HEK293 (cell line): ENCODE data around the gene CPNE5.

Experiments
- CTCF ChIA-PET: fragments of 350-600 bp; formaldehyde crosslinking; extraction: SDS; loops from one replicate; lab custom pipeline; 2021; ENCODE audit warnings: antibody characterized with exemption; lab: Yijun Ruan, JAX
- POLR2A ChIA-PET: fragments of 300-600 bp; formaldehyde crosslinking; extraction: SDS; loops from one replicate; lab custom pipeline; 2020; ENCODE audit warnings: antibody characterized with exemption, inconsistent platforms; lab: Yijun Ruan, JAX
- H3K27ac ChIP-seq: fragments of 200-500 bp; sonication (Bioruptor generic); 2 replicates; pipeline ENCODE4 v1.5.1; 2014; ENCODE audit warnings: low read depth, low read length, control low read depth, inconsistent platforms; ENCODE audit errors: extremely low read depth
- H3K36me3 ChIP-seq, 2 experiments: fragments of 200-500 bp in 1 of 2; sonication (Bioruptor generic) in 1 of 2; 1 replicate in 1 of 2; 2 replicates in 1 of 2; pipeline ENCODE4 v1.5.1; 2014 to 2017; ENCODE audit warnings: inconsistent platforms in 2 of 2, low read length in 2 of 2; ENCODE audit not compliant: control insufficient read depth in 2 of 2, insufficient read depth in 1 of 2
- H3K4me1 ChIP-seq: fragments of 200-500 bp; sonication (Bioruptor generic); 2 replicates; pipeline ENCODE4 v1.5.1; 2014; ENCODE audit warnings: mild to moderate bottlenecking, low read length, inconsistent platforms; ENCODE audit not compliant: control insufficient read depth, insufficient read depth
- H3K4me3 ChIP-seq: 2 replicates; pipeline ENCODE4 v1.5.1; 2011; ENCODE audit warnings: low read depth, mild to moderate bottlenecking, control low read depth, low read length, moderate library complexity
- H3K9me3 ChIP-seq: fragments of 200-500 bp; sonication (Bioruptor generic); 2 replicates; pipeline ENCODE4 v1.5.1; 2014; ENCODE audit warnings: low read depth, low read length, inconsistent platforms; ENCODE audit not compliant: control insufficient read depth, insufficient read depth
- BCL11B ChIP-seq: fragments of 450-650 bp; formaldehyde crosslinking; IDR thresholded peaks from 2 replicates; pipeline ENCODE4 v1.5.1; 2016; ENCODE audit warnings: low read depth, missing biosample characterization, missing genetic modification characterization
- GLI4 ChIP-seq: fragments of 450-650 bp; formaldehyde crosslinking; IDR thresholded peaks from 2 replicates; pipeline ENCODE4 v1.5.1; 2016; ENCODE audit warnings: missing biosample characterization, missing genetic modification characterization
- INSM2 ChIP-seq: fragments of 450-650 bp; formaldehyde crosslinking; IDR thresholded peaks from 2 replicates; pipeline ENCODE4 v1.5.1; 2016; ENCODE audit warnings: missing biosample characterization, missing genetic modification characterization
- PBX3 ChIP-seq: sonication (generic); formaldehyde crosslinking; IDR thresholded peaks from 2 replicates; pipeline ENCODE4 v1.8.1; 2022; ENCODE audit warnings: mild to moderate bottlenecking, moderate library complexity, missing genetic modification reagents
- PRDM10 ChIP-seq: fragments of 450-650 bp; formaldehyde crosslinking; IDR thresholded peaks from 2 replicates; pipeline ENCODE4 v1.5.1; 2016; ENCODE audit warnings: missing biosample characterization, missing genetic modification characterization
- YY2 ChIP-seq: fragments of 450-650 bp; formaldehyde crosslinking; IDR thresholded peaks from 2 replicates; pipeline ENCODE4 v1.5.1; 2016; ENCODE audit warnings: missing biosample characterization, missing genetic modification characterization
- ZBTB20 ChIP-seq: fragments of 450-650 bp; formaldehyde crosslinking; IDR thresholded peaks from 2 replicates; pipeline ENCODE4 v1.5.1; 2016; ENCODE audit warnings: missing biosample characterization, missing genetic modification characterization
- ZFP3 ChIP-seq: fragments of 450-650 bp; formaldehyde crosslinking; IDR thresholded peaks from 2 replicates; pipeline ENCODE4 v1.5.1; 2016; ENCODE audit warnings: low read depth, missing biosample characterization, missing genetic modification characterization
- ZNF155 ChIP-seq: fragments of 450-650 bp; formaldehyde crosslinking; IDR thresholded peaks from 2 replicates; pipeline ENCODE4 v1.5.1; 2016; ENCODE audit warnings: missing biosample characterization, missing genetic modification characterization
- ZNF266 ChIP-seq: fragments of 450-650 bp; formaldehyde crosslinking; IDR thresholded peaks from 2 replicates; pipeline ENCODE4 v1.5.1; 2016; ENCODE audit warnings: missing biosample characterization, missing genetic modification characterization, low read depth
- ZNF280D ChIP-seq: fragments of 450-650 bp; formaldehyde crosslinking; IDR thresholded peaks from 2 replicates; pipeline ENCODE4 v1.5.1; 2016; ENCODE audit warnings: missing biosample characterization, missing genetic modification characterization
- ZNF341 ChIP-seq: fragments of 450-650 bp; formaldehyde crosslinking; IDR thresholded peaks from 2 replicates; pipeline ENCODE4; 2016; ENCODE audit warnings: low read depth, missing biosample characterization, missing genetic modification characterization
- ZNF48 ChIP-seq: fragments of 450-650 bp; formaldehyde crosslinking; IDR thresholded peaks from 2 replicates; pipeline ENCODE4 v1.5.1; 2016; ENCODE audit warnings: missing biosample characterization, missing genetic modification characterization
- ZNF501 ChIP-seq: fragments of 450-650 bp; formaldehyde crosslinking; IDR thresholded peaks from 2 replicates; pipeline ENCODE4 v1.5.1; 2016; ENCODE audit warnings: missing biosample characterization, missing genetic modification characterization
- ZNF514 ChIP-seq: fragments of 450-650 bp; formaldehyde crosslinking; IDR thresholded peaks from 2 replicates; pipeline ENCODE4 v1.5.1; 2016; ENCODE audit warnings: missing biosample characterization, missing genetic modification characterization
- ZNF544 ChIP-seq: fragments of 450-650 bp; formaldehyde crosslinking; IDR thresholded peaks from 2 replicates; pipeline ENCODE4 v1.5.0; 2017; ENCODE audit warnings: missing biosample characterization, missing genetic modification characterization
- ZNF561 ChIP-seq: fragments of 450-650 bp; IDR thresholded peaks from 2 replicates; pipeline ENCODE4 v1.5.1; 2018; ENCODE audit warnings: missing biosample characterization, missing genetic modification characterization, borderline replicate concordance
- ZNF692 ChIP-seq: fragments of 450-650 bp; formaldehyde crosslinking; IDR thresholded peaks from 2 replicates; pipeline ENCODE4 v1.5.1; 2016; ENCODE audit warnings: missing biosample characterization, missing genetic modification characterization
- ZNF707 ChIP-seq: fragments of 450-650 bp; formaldehyde crosslinking; IDR thresholded peaks from 2 replicates; pipeline ENCODE4 v1.5.1; 2016; ENCODE audit warnings: missing biosample characterization, missing genetic modification characterization

The CPNE5 gene

GRCh38 chr6:36797653-36798052, 41.6 kb downstream of the CPNE5 start (continued):
- TF ChIP-seq ZFP3 (tag by site-specific recombination): no peak
- TF ChIP-seq BCL11B (tag by site-specific recombination): no peak
- TF ChIP-seq ZNF501 (tag by site-specific recombination): no peak
- no peak for TF ChIP-seq ZNF692
- no peak for TF ChIP-seq INSM2 (tag by site-specific recombination)
- no peak for TF ChIP-seq ZNF341 (tag by site-specific recombination)
- TF ChIP-seq ZNF707: no peak
- TF ChIP-seq ZNF266: no peak
- TF ChIP-seq PRDM10 (tag by site-specific recombination): no peak
- no peak for TF ChIP-seq ZNF280D (tag by site-specific recombination)
- TF ChIP-seq, all 188 proteins: peak for 0

GRCh38 chr6:36797055-36797454, 42.2 kb downstream of the CPNE5 start:
- TF ChIP-seq ZNF544 (tag by site-specific recombination) (no peak), PBX3 (no peak)
- ChIA-PET POLR2A (no interaction called here), CTCF (interaction anchor here (1.4 kb wide), 1 partner anchor 31 kb away, joined by 9 read pairs; no protein-coding TSS in a partner anchor)
- Histone ChIP-seq H3K9me3 (no peaks in the 10 kb centered on the region), H3K36me3 (no peaks in the 10 kb centered on the region), H3K4me1 (no peaks in the 10 kb centered on the region), H3K4me3 (no peak overlapping the region), H3K27ac (no peak overlapping the region)

- POLR2A ChIA-PET: no interaction called here
- no peak for TF ChIP-seq PRDM10 (tag by site-specific recombination)
- TF ChIP-seq ZNF561 (tag by site-specific recombination): no peak
- no peak for TF ChIP-seq ZNF48
- no peak for TF ChIP-seq ZNF341 (tag by site-specific recombination)
- no peak for TF ChIP-seq GLI4 (tag by site-specific recombination)
- no peak for TF ChIP-seq ZBTB20
- TF ChIP-seq YY2 (tag by site-specific recombination): no peak
- no peak for TF ChIP-seq ZNF155 (tag by site-specific recombination)
- TF ChIP-seq ZNF514 (tag by site-specific recombination): no peak
Measured at GRCh38 chr6:36794713-36795065, 44.6 kb downstream of the CPNE5 start.

More at GRCh38 chr6:36794713-36795065, 44.6 kb downstream of the CPNE5 start:
- no peaks in the 10 kb centered on the region for H3K36me3 ChIP-seq
- H3K9me3 ChIP-seq: no peaks in the 10 kb centered on the region
- no peak overlapping the region for H3K4me3 ChIP-seq
- no peak overlapping the region for H3K27ac ChIP-seq
- CTCF ChIA-PET: interaction anchor here (0.9 to 5.0 kb wide), 3 partner anchors 11 to 223 kb away, joined by 4 to 48 read pairs (median 4); no protein-coding TSS in a partner anchor
- H3K4me1 ChIP-seq: no peaks in the 10 kb centered on the region
